GM12801 (cell line): Measurements from ENCODE around the gene VIL1.

Experiments used
- TF ChIP-seq, protein P1 (sequence below): IDR thresholded peaks from one replicate; pipeline ENCODE4 v1.5.1; 2011; ENCODE audit warnings: control low read depth; ENCODE audit not compliant: insufficient read length; ENCODE audit errors: extremely low read depth

VIL1 gene

DNA sequence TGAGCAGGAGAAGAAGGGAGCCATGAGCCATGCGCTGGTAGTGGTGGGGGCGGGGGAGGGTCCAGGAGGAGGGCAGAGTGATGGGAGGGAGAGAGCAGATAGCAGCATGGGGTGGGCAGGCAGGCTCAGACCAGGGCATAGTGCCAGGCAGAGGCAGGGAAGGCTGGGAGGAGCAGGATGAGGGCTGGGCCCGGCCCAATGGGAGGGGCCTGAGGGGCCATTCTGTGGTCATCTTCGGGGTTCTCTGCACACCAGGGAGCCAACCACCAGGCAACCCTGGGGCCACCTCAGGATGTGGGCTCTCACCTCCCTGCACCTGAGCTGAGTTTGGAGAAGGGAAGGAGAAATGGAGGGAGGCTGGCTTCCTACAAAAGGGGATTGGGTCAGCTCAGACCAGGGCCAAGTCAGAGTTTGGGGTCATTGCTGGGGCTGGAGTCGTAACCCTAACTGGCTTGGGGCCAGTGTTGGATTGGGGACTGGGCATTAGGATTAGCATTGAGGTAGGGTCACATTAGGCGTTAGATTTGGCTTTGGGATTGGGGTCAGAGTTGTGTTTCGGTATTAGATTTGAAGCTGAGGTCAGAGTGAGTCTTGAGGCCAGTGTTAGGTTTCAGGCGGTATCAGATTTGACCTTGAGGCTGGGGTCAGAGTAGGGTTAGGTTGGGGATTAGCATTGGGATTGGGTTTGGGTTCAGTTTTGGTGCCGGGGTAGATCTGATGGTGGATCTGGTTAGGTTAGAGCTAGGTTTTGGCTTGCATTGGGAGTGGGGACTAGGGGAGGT, 11.2 kb downstream of the VIL1 start:
- TF ChIP-seq, protein P1, sequence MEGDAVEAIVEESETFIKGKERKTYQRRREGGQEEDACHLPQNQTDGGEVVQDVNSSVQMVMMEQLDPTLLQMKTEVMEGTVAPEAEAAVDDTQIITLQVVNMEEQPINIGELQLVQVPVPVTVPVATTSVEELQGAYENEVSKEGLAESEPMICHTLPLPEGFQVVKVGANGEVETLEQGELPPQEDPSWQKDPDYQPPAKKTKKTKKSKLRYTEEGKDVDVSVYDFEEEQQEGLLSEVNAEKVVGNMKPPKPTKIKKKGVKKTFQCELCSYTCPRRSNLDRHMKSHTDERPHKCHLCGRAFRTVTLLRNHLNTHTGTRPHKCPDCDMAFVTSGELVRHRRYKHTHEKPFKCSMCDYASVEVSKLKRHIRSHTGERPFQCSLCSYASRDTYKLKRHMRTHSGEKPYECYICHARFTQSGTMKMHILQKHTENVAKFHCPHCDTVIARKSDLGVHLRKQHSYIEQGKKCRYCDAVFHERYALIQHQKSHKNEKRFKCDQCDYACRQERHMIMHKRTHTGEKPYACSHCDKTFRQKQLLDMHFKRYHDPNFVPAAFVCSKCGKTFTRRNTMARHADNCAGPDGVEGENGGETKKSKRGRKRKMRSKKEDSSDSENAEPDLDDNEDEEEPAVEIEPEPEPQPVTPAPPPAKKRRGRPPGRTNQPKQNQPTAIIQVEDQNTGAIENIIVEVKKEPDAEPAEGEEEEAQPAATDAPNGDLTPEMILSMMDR, result no peak

DNA sequence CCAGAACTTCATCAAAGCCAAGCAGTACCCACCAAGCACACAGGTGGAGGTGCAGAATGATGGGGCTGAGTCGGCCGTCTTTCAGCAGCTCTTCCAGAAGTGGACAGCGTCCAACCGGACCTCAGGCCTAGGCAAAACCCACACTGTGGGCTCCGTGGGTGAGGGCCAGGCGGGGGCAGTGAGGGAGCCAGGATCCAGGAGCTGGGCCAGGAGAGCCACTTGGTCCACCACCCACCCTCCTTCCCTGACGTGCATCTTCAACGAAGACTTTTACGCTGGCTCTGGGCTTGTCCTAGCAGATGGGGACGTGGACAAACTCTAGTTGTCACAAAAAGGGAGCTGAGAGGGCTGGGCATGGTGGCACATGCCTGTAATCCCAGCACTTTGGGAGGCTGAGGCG, 11.8 kb downstream of the VIL1 start:
- TF ChIP-seq, protein P1, result no peak

DNA sequence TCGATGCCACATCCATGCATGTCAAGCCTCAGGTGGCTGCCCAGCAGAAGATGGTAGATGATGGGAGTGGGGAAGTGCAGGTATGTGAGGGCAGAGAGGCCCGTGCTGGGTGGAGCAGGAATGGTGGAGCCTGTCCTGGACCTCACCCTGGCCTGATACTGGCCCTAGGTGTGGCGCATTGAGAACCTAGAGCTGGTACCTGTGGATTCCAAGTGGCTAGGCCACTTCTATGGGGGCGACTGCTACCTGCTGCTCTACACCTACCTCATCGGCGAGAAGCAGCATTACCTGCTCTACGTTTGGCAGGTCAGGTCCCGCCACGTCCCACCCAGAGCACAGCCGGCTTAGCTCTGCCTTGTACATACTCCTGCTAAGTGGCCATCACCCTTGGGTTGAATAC, 13.0 kb downstream of the VIL1 start:
- TF ChIP-seq, protein P1, result no peak

DNA sequence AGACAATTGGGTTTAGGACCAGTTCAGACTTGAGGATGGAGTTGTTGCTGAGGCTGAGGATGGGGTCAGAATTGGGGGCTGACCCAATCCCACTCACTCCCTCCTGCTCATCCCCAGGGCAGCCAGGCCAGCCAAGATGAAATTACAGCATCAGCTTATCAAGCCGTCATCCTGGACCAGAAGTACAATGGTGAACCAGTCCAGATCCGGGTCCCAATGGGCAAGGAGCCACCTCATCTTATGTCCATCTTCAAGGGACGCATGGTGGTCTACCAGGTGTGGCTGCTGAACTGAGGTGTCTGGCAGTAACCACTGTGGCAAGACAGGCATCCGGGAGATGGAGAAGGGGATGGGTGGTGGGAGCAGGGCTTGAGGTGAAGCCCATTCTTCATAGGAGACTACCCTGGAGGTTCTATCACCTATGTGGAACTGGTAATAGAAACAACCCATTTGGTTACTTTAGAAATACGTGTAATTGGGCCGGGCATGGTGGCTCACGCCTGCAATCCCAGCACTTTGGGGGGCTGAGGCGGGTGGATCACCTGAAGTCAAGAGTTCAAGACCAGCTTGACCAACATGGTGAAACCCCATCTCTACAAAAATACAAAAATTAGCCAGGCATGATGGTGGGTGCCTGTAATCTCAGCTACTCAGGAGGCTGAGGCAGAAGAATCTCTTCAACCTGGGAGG, 13.9 kb downstream of the VIL1 start:
- TF ChIP-seq, protein P1, result no peak

DNA sequence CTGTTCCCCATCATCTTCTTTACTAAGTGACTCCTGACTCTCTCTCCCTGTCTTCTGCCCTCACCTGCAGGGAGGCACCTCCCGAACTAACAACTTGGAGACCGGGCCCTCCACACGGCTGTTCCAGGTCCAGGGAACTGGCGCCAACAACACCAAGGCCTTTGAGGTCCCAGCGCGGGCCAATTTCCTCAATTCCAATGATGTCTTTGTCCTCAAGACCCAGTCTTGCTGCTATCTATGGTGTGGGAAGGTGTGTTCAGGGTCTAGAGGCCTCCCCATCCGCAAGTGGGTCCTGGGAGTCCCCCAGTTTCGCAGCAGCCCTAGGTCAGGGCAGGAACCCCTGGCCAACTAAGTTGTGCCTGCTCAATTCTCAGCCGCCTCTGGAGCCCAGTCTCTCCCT, 15.5 kb downstream of the VIL1 start:
- TF ChIP-seq, protein P1, result no peak

DNA sequence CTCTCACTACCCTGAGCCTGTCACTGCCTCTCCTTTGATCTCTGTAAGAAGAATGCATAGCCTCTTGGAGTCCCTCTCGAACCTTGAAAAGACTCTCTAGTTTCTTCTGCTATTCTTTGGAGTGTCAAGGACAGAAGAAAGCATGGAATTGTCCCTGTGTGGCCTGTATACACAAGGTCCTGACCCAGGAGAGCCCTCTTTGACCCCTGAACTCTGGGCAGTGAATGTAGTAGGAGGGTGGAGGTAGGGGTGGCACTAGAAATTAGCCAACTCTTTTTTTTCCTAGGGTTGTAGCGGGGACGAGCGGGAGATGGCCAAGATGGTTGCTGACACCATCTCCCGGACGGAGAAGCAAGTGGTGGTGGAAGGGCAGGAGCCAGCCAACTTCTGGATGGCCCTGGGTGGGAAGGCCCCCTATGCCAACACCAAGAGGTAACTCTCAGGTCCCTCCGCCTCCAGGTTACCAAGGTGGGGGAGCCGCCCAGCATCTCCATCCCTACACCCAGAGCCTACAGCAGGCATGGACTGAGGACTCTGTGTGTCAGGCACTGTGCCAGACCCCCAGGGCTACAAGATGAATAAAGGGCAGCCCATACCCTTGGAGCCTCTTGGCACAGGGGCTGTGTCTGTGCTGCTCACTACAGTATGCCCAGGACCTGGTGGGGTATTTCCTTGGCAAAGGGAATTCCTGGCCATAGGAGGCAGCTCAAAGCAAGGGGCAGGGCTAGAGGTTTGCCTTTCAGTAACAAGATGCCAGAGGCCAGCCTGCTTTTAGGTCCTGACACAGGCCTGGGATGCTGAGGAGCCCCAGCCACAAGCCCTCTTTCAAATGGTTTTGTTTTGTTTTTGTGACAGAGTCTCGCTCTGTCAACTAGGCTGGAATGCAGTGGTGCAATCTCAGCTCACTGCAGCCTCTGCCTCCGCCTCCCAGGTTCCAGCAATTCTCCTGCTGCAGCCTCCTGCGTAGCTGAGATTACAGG, 16.4 kb downstream of the VIL1 start:
- TF ChIP-seq, protein P1, result no peak

DNA sequence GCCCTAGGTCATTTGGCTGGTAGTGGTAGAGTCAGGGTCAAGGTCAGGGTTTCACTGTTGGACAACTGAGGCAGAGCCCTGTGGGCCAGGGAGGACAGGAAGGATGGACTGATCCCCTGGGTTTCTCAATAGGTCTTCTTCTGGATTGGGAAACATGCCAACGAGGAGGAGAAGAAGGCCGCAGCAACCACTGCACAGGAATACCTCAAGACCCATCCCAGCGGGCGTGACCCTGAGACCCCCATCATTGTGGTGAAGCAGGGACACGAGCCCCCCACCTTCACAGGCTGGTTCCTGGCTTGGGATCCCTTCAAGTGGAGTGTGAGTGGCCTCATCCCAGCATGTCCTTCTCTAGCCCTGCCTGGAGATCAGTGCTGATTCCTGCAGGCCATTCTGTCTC, 18.1 kb downstream of the VIL1 start:
- TF ChIP-seq, protein P1, result no peak
